Measurements from ENCODE around the gene THRSP. TPM values are rescaled to one million over a fixed set of nuclear protein-coding genes. Genes with fewer than 3 reads are reported as not detected.
"Not testable (repeated sequence)": the region's sequence is repeated elsewhere in the genome, so short reads cannot be mapped to it uniquely, and the experiment has no call there.

The THRSP gene
- total RNA-seq (not detected), total RNA-seq (0 reads per million in 29 experiments)
- total RNA-seq (2013): not detected

GRCh38 chr11:78063440-78064181 lies at the start of gene THRSP:
TSS of gene THRSP (plus strand) at chr11:78063861. CDS start at chr11:78063882, 21 bp downstream.
- H3K27me3 ChIP-seq (replicated peaks in 1 of 2; ENCODE audit: control insufficient read depth in 2 of 2, extremely low read depth in 1 of 2, insufficient read depth in 2 of 2, low read length in 1 of 2): no peaks in the 10 kb centered on the region
- DNase-seq: no peak
- H3K4me3 Mint-ChIP-seq: no peak within 1 kb of the TSS
- 92% methylated on average over 12 of the region's 14 CpGs for WGBS (ENCODE audit: insufficient coverage)
- no peaks in the 10 kb centered on the region for H3K4me1 Mint-ChIP-seq
- no peaks in the 10 kb centered on the region for H3K9me3 Mint-ChIP-seq
- H3K4me3 ChIP-seq (ENCODE audit: control insufficient read depth in 1 of 2, extremely low read depth in 1 of 2, low read length in 1 of 2): no peak within 1 kb of the TSS
- peaks cover 16% of the 10 kb centered on the region for H3K36me3 Mint-ChIP-seq
- POLR2A ChIA-PET: no interaction called here
- no peak within 1 kb of the TSS for H3K27ac ChIP-seq (ENCODE audit: low read length)
- no peak within 1 kb of the TSS for H3K27ac Mint-ChIP-seq
- no peak for ATAC-seq (replicated peaks in 1 of 4)
- H3K36me3 ChIP-seq (ENCODE audit: control insufficient read depth in 2 of 2, extremely low read depth in 1 of 2, insufficient read depth in 1 of 2, low read length in 1 of 2): peaks cover 0 to 8% of the 10 kb centered on the region in 2 donors
- H3K27me3 Mint-ChIP-seq: no peaks in the 10 kb centered on the region
- CTCF ChIA-PET: no interaction called here
- H3K9me3 ChIP-seq: no peaks in the 10 kb centered on the region
- no peaks in the 10 kb centered on the region for H3K4me1 ChIP-seq (ENCODE audit: control insufficient read depth in 1 of 2, extremely low read depth in 1 of 2, insufficient read depth in 2 of 2, low read length in 2 of 2)

- not testable (repeated sequence) for ATAC-seq (replicated peaks in 1 of 4); H3K27ac Mint-ChIP-seq
- 100% methylated on average over 2 of the region's 6 CpGs for WGBS (ENCODE audit: insufficient coverage)
Observed at GRCh38 chr11:78014937-78015520, 48.6 kb upstream of the THRSP start.

GRCh38 chr11:78015878-78016277 lies 47.8 kb upstream of the THRSP start:
- DNase-seq (no peak), ATAC-seq (replicated peaks in 1 of 4) (no peak)
- no peak overlapping the region for H3K4me3 ChIP-seq (ENCODE audit: control insufficient read depth in 1 of 2, extremely low read depth in 1 of 2, low read length in 1 of 2)
- H3K9me3 ChIP-seq: no peaks in the 10 kb centered on the region
- H3K36me3 ChIP-seq (ENCODE audit: control insufficient read depth in 2 of 2, extremely low read depth in 1 of 2, insufficient read depth in 1 of 2, low read length in 1 of 2): no peaks in the 10 kb centered on the region
- Mint-ChIP-seq H3K9me3 (no peaks in the 10 kb centered on the region), H3K36me3 (no peaks in the 10 kb centered on the region), H3K27me3 (peaks cover 0 to under 1% of the 10 kb centered on the region in 2 donors), H3K4me1 (no peaks in the 10 kb centered on the region), H3K4me3 (no peak overlapping the region), H3K27ac (no peak overlapping the region)
- POLR2A ChIA-PET: interaction anchor here in 1 of 2 donors (0.7 kb wide), 1 partner anchor 621 kb away, joined by 4 read pairs; no protein-coding TSS in a partner anchor
- no peak overlapping the region for H3K27ac ChIP-seq (ENCODE audit: low read length)
- WGBS (ENCODE audit: insufficient coverage): 100% methylated on average over 1 of the region's 1 CpG
- no peaks in the 10 kb centered on the region for H3K4me1 ChIP-seq (ENCODE audit: control insufficient read depth in 1 of 2, extremely low read depth in 1 of 2, insufficient read depth in 2 of 2, low read length in 2 of 2)
- CTCF ChIA-PET: no interaction called here
- H3K27me3 ChIP-seq (replicated peaks in 1 of 2; ENCODE audit: control insufficient read depth in 2 of 2, extremely low read depth in 1 of 2, insufficient read depth in 2 of 2, low read length in 1 of 2): no peaks in the 10 kb centered on the region

More at GRCh38 chr11:78014937-78015520, 48.6 kb upstream of the THRSP start:
- H3K4me1 ChIP-seq (ENCODE audit: control insufficient read depth in 1 of 2, extremely low read depth in 1 of 2, insufficient read depth in 2 of 2, low read length in 2 of 2); H3K27me3 Mint-ChIP-seq; H3K27ac ChIP-seq (ENCODE audit: low read length); H3K4me1 Mint-ChIP-seq; POLR2A ChIA-PET; H3K9me3 Mint-ChIP-seq; H3K27me3 ChIP-seq (replicated peaks in 1 of 2; ENCODE audit: control insufficient read depth in 2 of 2, extremely low read depth in 1 of 2, insufficient read depth in 2 of 2, low read length in 1 of 2); H3K9me3 ChIP-seq; H3K4me3 Mint-ChIP-seq; H3K36me3 Mint-ChIP-seq; H3K4me3 ChIP-seq (ENCODE audit: control insufficient read depth in 1 of 2, extremely low read depth in 1 of 2, low read length in 1 of 2); H3K36me3 ChIP-seq (ENCODE audit: control insufficient read depth in 2 of 2, extremely low read depth in 1 of 2, insufficient read depth in 1 of 2, low read length in 1 of 2); DNase-seq; CTCF ChIA-PET: not testable (repeated sequence)

GRCh38 chr11:78019808-78020207 lies 43.9 kb upstream of the THRSP start:
- no peaks in the 10 kb centered on the region for H3K4me1 ChIP-seq (ENCODE audit: control insufficient read depth in 1 of 2, extremely low read depth in 1 of 2, insufficient read depth in 2 of 2, low read length in 2 of 2)
- no peaks in the 10 kb centered on the region for H3K9me3 Mint-ChIP-seq
- ChIA-PET POLR2A (no interaction called here), CTCF (no interaction called here)
- no peak for ATAC-seq (replicated peaks in 1 of 4)
- no peak overlapping the region for H3K4me3 Mint-ChIP-seq
- H3K36me3 ChIP-seq (ENCODE audit: control insufficient read depth in 2 of 2, extremely low read depth in 1 of 2, insufficient read depth in 1 of 2, low read length in 1 of 2): no peaks in the 10 kb centered on the region
- H3K36me3 Mint-ChIP-seq: no peaks in the 10 kb centered on the region
- H3K4me3 ChIP-seq (ENCODE audit: control insufficient read depth in 1 of 2, extremely low read depth in 1 of 2, low read length in 1 of 2): no peak overlapping the region
- no peak for DNase-seq
- 96% methylated on average over 2 of the region's 4 CpGs for WGBS (ENCODE audit: insufficient coverage)
- peaks cover 0 to 7% (median 2%) of the 10 kb centered on the region in 3 donors for H3K4me1 Mint-ChIP-seq
- peaks cover 20 to 21% of the 10 kb centered on the region in 2 donors for H3K27me3 Mint-ChIP-seq
- H3K27ac Mint-ChIP-seq: no peak overlapping the region
- H3K27me3 ChIP-seq (replicated peaks in 1 of 2; ENCODE audit: control insufficient read depth in 2 of 2, extremely low read depth in 1 of 2, insufficient read depth in 2 of 2, low read length in 1 of 2): peaks cover 2 to 18% of the 10 kb centered on the region in 2 experiments
- no peak overlapping the region for H3K27ac ChIP-seq (ENCODE audit: low read length)
- no peaks in the 10 kb centered on the region for H3K9me3 ChIP-seq

- no peak for DNase-seq
- no peak overlapping the region for H3K27ac ChIP-seq (ENCODE audit: low read length)
- no peaks in the 10 kb centered on the region for H3K36me3 ChIP-seq (ENCODE audit: control insufficient read depth in 2 of 2, extremely low read depth in 1 of 2, insufficient read depth in 1 of 2, low read length in 1 of 2)
- 100% methylated on average over 1 of the region's 3 CpGs for WGBS (ENCODE audit: insufficient coverage)
- no peak for ATAC-seq (replicated peaks in 1 of 4)
- Mint-ChIP-seq H3K27me3 (peaks cover 20 to 21% of the 10 kb centered on the region in 2 donors), H3K4me3 (no peak overlapping the region), H3K36me3 (no peaks in the 10 kb centered on the region), H3K9me3 (no peaks in the 10 kb centered on the region), H3K27ac (no peak overlapping the region), H3K4me1 (peaks cover 0 to 7% (median 2%) of the 10 kb centered on the region in 3 donors)
- H3K9me3 ChIP-seq: no peaks in the 10 kb centered on the region
- POLR2A ChIA-PET: no interaction called here
- CTCF ChIA-PET: interaction anchor here in 1 of 2 donors (0.9 kb wide), 1 partner anchor 26 kb away, joined by 4 read pairs; no protein-coding TSS in a partner anchor
- no peaks in the 10 kb centered on the region for H3K4me1 ChIP-seq (ENCODE audit: control insufficient read depth in 1 of 2, extremely low read depth in 1 of 2, insufficient read depth in 2 of 2, low read length in 2 of 2)
- no peak overlapping the region for H3K4me3 ChIP-seq (ENCODE audit: control insufficient read depth in 1 of 2, extremely low read depth in 1 of 2, low read length in 1 of 2)
- peaks cover 2 to 18% of the 10 kb centered on the region in 2 experiments for H3K27me3 ChIP-seq (replicated peaks in 1 of 2; ENCODE audit: control insufficient read depth in 2 of 2, extremely low read depth in 1 of 2, insufficient read depth in 2 of 2, low read length in 1 of 2)
Observed at GRCh38 chr11:78020246-78020645, 43.4 kb upstream of the THRSP start.

GRCh38 chr11:78021611-78022010 lies 42.0 kb upstream of the THRSP start:
- WGBS (ENCODE audit: insufficient coverage): 78% methylated on average over 5 of the region's 6 CpGs
- DNase-seq (no peak), ATAC-seq (replicated peaks in 1 of 4) (no peak)
- ChIA-PET CTCF (interaction anchor here in 1 of 2 donors (0.6 kb wide), 1 partner anchor 26 kb away, joined by 6 read pairs; no protein-coding TSS in a partner anchor), POLR2A (no interaction called here)
- no peak overlapping the region for H3K4me3 ChIP-seq (ENCODE audit: control insufficient read depth in 1 of 2, extremely low read depth in 1 of 2, low read length in 1 of 2)
- no peak overlapping the region for H3K27ac ChIP-seq (ENCODE audit: low read length)
- peaks cover 2 to 18% of the 10 kb centered on the region in 2 experiments for H3K27me3 ChIP-seq (replicated peaks in 1 of 2; ENCODE audit: control insufficient read depth in 2 of 2, extremely low read depth in 1 of 2, insufficient read depth in 2 of 2, low read length in 1 of 2)
- H3K27me3 Mint-ChIP-seq: peaks cover 20 to 21% of the 10 kb centered on the region in 2 donors
- no peak overlapping the region for H3K4me3 Mint-ChIP-seq
- no peaks in the 10 kb centered on the region for H3K4me1 ChIP-seq (ENCODE audit: control insufficient read depth in 1 of 2, extremely low read depth in 1 of 2, insufficient read depth in 2 of 2, low read length in 2 of 2)
- H3K36me3 Mint-ChIP-seq: no peaks in the 10 kb centered on the region
- H3K9me3 Mint-ChIP-seq: no peaks in the 10 kb centered on the region
- no peak overlapping the region for H3K27ac Mint-ChIP-seq
- H3K9me3 ChIP-seq: no peaks in the 10 kb centered on the region
- no peaks in the 10 kb centered on the region for H3K36me3 ChIP-seq (ENCODE audit: control insufficient read depth in 2 of 2, extremely low read depth in 1 of 2, insufficient read depth in 1 of 2, low read length in 1 of 2)
- H3K4me1 Mint-ChIP-seq: peaks cover 0 to 7% (median 2%) of the 10 kb centered on the region in 3 donors

Data from T-cell (primary cell).